SH-SY5Y (cell line): Measurements from ENCODE around the gene CRY1.

Source experiments
- GATA2 ChIP-seq: IDR thresholded peaks from 2 replicates; pipeline ENCODE4 v1.6.1; 2011; ENCODE audit warnings: mild to moderate bottlenecking, low read depth, low read length
- GATA3 ChIP-seq: IDR thresholded peaks from 2 replicates; pipeline ENCODE4 v1.6.1; 2011; ENCODE audit warnings: low read depth, mild to moderate bottlenecking, low read length, moderate library complexity

DNA sequence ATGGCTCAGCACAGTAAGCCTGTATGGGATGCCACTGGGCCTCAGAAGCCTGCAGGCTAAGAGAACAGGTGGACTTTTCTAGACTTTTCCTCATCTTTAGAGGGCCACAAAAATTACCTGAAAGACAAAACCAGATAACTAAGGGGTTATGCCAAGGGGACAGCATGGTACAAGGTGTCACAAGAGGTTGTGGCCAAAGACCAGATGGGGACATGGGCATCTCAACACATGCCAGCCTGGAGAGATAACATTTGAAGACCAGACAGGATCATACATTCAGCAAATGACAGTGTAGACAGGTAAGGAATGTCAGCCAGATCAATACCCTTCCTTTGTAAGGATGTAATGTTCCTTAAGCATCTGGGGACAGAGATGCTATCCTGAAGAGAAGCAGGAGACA, 8.9 kb upstream of the CRY1 start:
- TF ChIP-seq GATA2 (no peak), GATA3 (no peak)
